HCT116 (cell line): ENCODE results near the gene KIAA1614. TPM values are rescaled to one million over a fixed set of nuclear protein-coding genes. Genes with fewer than 3 reads are reported as not detected.

ENCODE experiments used
- ATAC-seq: fragments of 200-7000 bp; cut with Tn5 transposase; 2 replicates; pipeline ENCODE4 v1.9.1; 2020; ENCODE audit warnings: mild to moderate bottlenecking, moderate library complexity
- BruUV-seq: library from RNA; stranded (reverse); fragments of 400-500 nt; replicated peaks from 2 replicates; lab custom pipeline; 2021; lab: Mats Ljungman, UMichigan
- CTCF ChIA-PET: fragments of 300-600 bp; sonication (Branson Sonifier 250); formaldehyde crosslinking; loops from one replicate; lab custom pipeline; 2021; ENCODE audit warnings: antibody characterized with exemption; lab: Charles Lee
- POLR2A ChIA-PET: fragments of 300-600, 350-600 bp; sonication (Branson Sonifier 250); formaldehyde crosslinking; loops from one replicate; lab custom pipeline; 2021; ENCODE audit warnings: antibody characterized with exemption; lab: Charles Lee
- RAD21 ChIA-PET, 2 experiments: fragments of 300-600 bp; sonication (Branson Sonifier 250); formaldehyde crosslinking; loops; one replicate each; lab custom pipeline; 2023; ENCODE audit warnings: low total read pairs in 2 of 2; ENCODE audit not compliant: uncharacterized antibody in 2 of 2, unreplicated experiment in 2 of 2, low non-redundant PET in 1 of 2; lab: Charles Lee
- DNase-seq: peaks from one replicate; pipeline ENCODE4 v3.0.0-alpha.2; 2010; ENCODE audit warnings: low read depth, low spot score
- H2AFZ ChIP-seq: fragments of 200-600 bp; shearing (Covaris generic), sonication (generic); 2 replicates; pipeline ENCODE4 v1.6.1; 2017; ENCODE audit warnings: low read depth, mixed run types, mixed read lengths, antibody characterized with exemption, low read length; ENCODE audit not compliant: poor library complexity, severe bottlenecking
- H3K27ac ChIP-seq: 2 replicates; pipeline ENCODE4 v1.5.1; 2012; ENCODE audit warnings: low read depth, low read length
- H3K27me3 ChIP-seq: fragments of 200-600 bp; sonication (generic); 2 replicates; pipeline ENCODE4 v1.6.1; 2016; ENCODE audit warnings: mixed run types, low read length, mixed read lengths; ENCODE audit not compliant: insufficient read depth
- H3K36me3 ChIP-seq, 2 experiments: fragments of 200-500 bp in 1 of 2; fragments of 200-600 bp in 1 of 2; sonication (Bioruptor generic) in 1 of 2; sonication (generic) in 1 of 2; 2 replicates each; pipeline versions ENCODE4 v1.5.1 to v1.6.1; 2014 to 2016; ENCODE audit warnings: low read length in 2 of 2, inconsistent platforms in 1 of 2, mixed read lengths in 1 of 2, mixed run types in 1 of 2; ENCODE audit not compliant: insufficient read depth in 2 of 2, control insufficient read depth in 1 of 2
- H3K4me1 ChIP-seq, 2 experiments: fragments of 200-600 bp in 1 of 2; sonication (generic) in 1 of 2; 2 replicates each; pipeline versions ENCODE4 v1.5.1 to v1.6.1; 2012 to 2017; ENCODE audit warnings: low read length in 2 of 2, inconsistent platforms in 1 of 2, mild to moderate bottlenecking in 1 of 2, mixed read lengths in 1 of 2, mixed run types in 1 of 2, moderate library complexity in 1 of 2; ENCODE audit not compliant: insufficient read depth in 2 of 2, control insufficient read depth in 1 of 2
- H3K4me2 ChIP-seq: fragments of 200-600 bp; sonication (generic); 2 replicates; pipeline ENCODE4 v1.6.1; 2017; ENCODE audit warnings: mixed run types, low read length, mixed read lengths
- H3K4me3 ChIP-seq, 2 experiments: fragments of 200-600 bp in 1 of 2; sonication (generic) in 1 of 2; replicated peaks in 1 of 2; 2 replicates each; pipeline ENCODE4 v1.5.1; 2011 to 2016; ENCODE audit warnings: low read length in 2 of 2, control low read depth in 1 of 2, low read depth in 1 of 2, mild to moderate bottlenecking in 1 of 2, mixed read lengths in 1 of 2, mixed run types in 1 of 2
- H3K79me2 ChIP-seq: fragments of 200-600 bp; sonication (generic); 2 replicates; pipeline ENCODE4 v1.6.1; 2017; ENCODE audit warnings: mild to moderate bottlenecking, mixed run types, low read length, moderate library complexity, mixed read lengths; ENCODE audit not compliant: insufficient read depth
- H3K9ac ChIP-seq: fragments of 200-600 bp; sonication (generic); 2 replicates; pipeline ENCODE4 v1.6.1; 2016; ENCODE audit warnings: low read length, mixed read lengths
- H3K9me2 ChIP-seq: fragments of 200-600 bp; sonication (generic), shearing (Covaris generic); 2 replicates; pipeline ENCODE4 v1.6.1; 2017; ENCODE audit warnings: mixed run types, mild to moderate bottlenecking, moderate library complexity; ENCODE audit not compliant: insufficient read depth
- H3K9me3 ChIP-seq, 2 experiments: fragments of 200-500 bp in 1 of 2; fragments of 200-600 bp in 1 of 2; sonication (Bioruptor generic) in 1 of 2; sonication (generic) in 1 of 2; 2 replicates each; pipeline ENCODE4 v1.6.1; 2014 to 2017; ENCODE audit warnings: low read length in 2 of 2, mixed read lengths in 2 of 2, inconsistent platforms in 1 of 2, low read depth in 1 of 2, mild to moderate bottlenecking in 1 of 2, mixed run types in 1 of 2, moderate library complexity in 1 of 2; ENCODE audit not compliant: control insufficient read depth in 1 of 2, insufficient read depth in 1 of 2
- H4K20me1 ChIP-seq: fragments of 200-600 bp; sonication (generic), shearing (Covaris generic); 2 replicates; pipeline ENCODE4 v1.6.1; 2017; ENCODE audit warnings: mixed run types, mild to moderate bottlenecking, moderate library complexity; ENCODE audit not compliant: insufficient read depth
- ATF3 ChIP-seq: IDR thresholded peaks from 2 replicates; pipeline ENCODE4 v1.6.1; 2012
- CBX3 ChIP-seq: IDR thresholded peaks from 2 replicates; pipeline ENCODE4 v1.6.1; 2012; ENCODE audit warnings: low read depth
- CEBPB ChIP-seq: IDR thresholded peaks from 2 replicates; pipeline ENCODE4 v1.6.1; 2012; ENCODE audit warnings: low read depth
- CTCF ChIP-seq, 3 experiments: fragments of 200-600 bp in 1 of 3; sonication (generic) in 1 of 3; IDR thresholded peaks in 2 of 3; conservative IDR thresholded peaks in 1 of 3; 2 replicates each; pipeline ENCODE4 v1.5.1; 2012 to 2017; ENCODE audit warnings: low read depth in 2 of 3, low read length in 2 of 3, antibody characterized with exemption in 1 of 3, borderline replicate concordance in 1 of 3, control low read depth in 1 of 3, mild to moderate bottlenecking in 1 of 3, mixed read lengths in 1 of 3, mixed run types in 1 of 3, moderate library complexity in 1 of 3; ENCODE audit not compliant: insufficient read depth in 1 of 3
- ELF1 ChIP-seq: IDR thresholded peaks from 2 replicates; pipeline ENCODE4 v1.6.1; 2012; ENCODE audit warnings: low read depth, borderline replicate concordance
- EZH2 ChIP-seq: fragments of 200-600 bp; sonication (generic); IDR thresholded peaks from 2 replicates; pipeline ENCODE4 v1.6.1; 2017; ENCODE audit warnings: antibody characterized with exemption, mixed run types
- EZH2phosphoT487 ChIP-seq: fragments of 200-600 bp; IDR thresholded peaks from 2 replicates; pipeline ENCODE4 v1.6.1; 2018; ENCODE audit warnings: antibody characterized with exemption, borderline replicate concordance
- FOSL1 ChIP-seq: IDR thresholded peaks from 2 replicates; pipeline ENCODE4 v1.6.1; 2012; ENCODE audit warnings: low read depth
- JUND ChIP-seq: IDR thresholded peaks from 2 replicates; pipeline ENCODE4 v1.6.1; 2012
- MAX ChIP-seq: IDR thresholded peaks from 2 replicates; pipeline ENCODE4 v1.6.1; 2012
- POLR2A ChIP-seq: IDR thresholded peaks from 2 replicates; pipeline ENCODE4 v1.7.0; 2011; ENCODE audit warnings: borderline replicate concordance; ENCODE audit not compliant: insufficient read depth, insufficient read length; ENCODE audit errors: extremely low read depth
- POLR2AphosphoS5 ChIP-seq: IDR thresholded peaks from 2 replicates; pipeline ENCODE4 v1.6.1; 2011; ENCODE audit warnings: mild to moderate bottlenecking, low read depth, low read length, moderate library complexity
- REST ChIP-seq: IDR thresholded peaks from 2 replicates; pipeline ENCODE4 v1.6.1; 2012; ENCODE audit warnings: low read depth
- SIN3A ChIP-seq: IDR thresholded peaks from 2 replicates; pipeline ENCODE4 v1.6.1; 2012; ENCODE audit warnings: low read depth
- SP1 ChIP-seq: IDR thresholded peaks from 2 replicates; pipeline ENCODE4 v1.6.1; 2012; ENCODE audit warnings: low read depth
- SRF ChIP-seq: IDR thresholded peaks from 2 replicates; pipeline ENCODE4 v1.6.1; 2012; ENCODE audit warnings: low read depth
- TCF7L2 ChIP-seq: IDR thresholded peaks from 2 replicates; pipeline ENCODE4 v1.7.0; 2011; ENCODE audit warnings: borderline replicate concordance, inconsistent platforms; ENCODE audit not compliant: insufficient read depth, insufficient read length; ENCODE audit errors: extremely low read depth
- YY1 ChIP-seq: IDR thresholded peaks from 2 replicates; pipeline ENCODE4 v1.6.1; 2011; ENCODE audit warnings: low read length, low read depth, moderate library complexity, mild to moderate bottlenecking; ENCODE audit not compliant: insufficient replicate concordance; ENCODE audit errors: extremely low read depth
- ZBTB33 ChIP-seq: IDR thresholded peaks from 2 replicates; pipeline ENCODE4 v1.6.1; 2011; ENCODE audit warnings: mild to moderate bottlenecking, low read length, moderate library complexity; ENCODE audit not compliant: insufficient replicate concordance; ENCODE audit errors: extremely low read depth
- ZNF274 ChIP-seq: fragments of 200-500 bp; sonication (Bioruptor generic); IDR thresholded peaks from 2 replicates; pipeline ENCODE4 v1.6.1; 2014; ENCODE audit warnings: mild to moderate bottlenecking, low read depth, low read length, inconsistent platforms
- intact Hi-C: fragments of 100-400 bp; cut with micrococcal nuclease; formaldehyde crosslinking; loops from 2 replicates; pipeline ENCODE4 v1.10.0; 2022
- total RNA-seq: library from RNA; stranded (reverse); gene quantifications from one replicate; pipeline ENCODE4 v1.2.1, GENCODE V29; 2021; ENCODE audit not compliant: unreplicated experiment

Gene KIAA1614
- total RNA-seq, 1 experiment from 2014 or later = 0.25 TPM

GRCh38 chr1:180915426-180915965 is 2.8 kb downstream of the KIAA1614 start:
- Histone ChIP-seq H3K27ac (no peak overlapping the region), H3K4me3 (no peak overlapping the region), H3K4me1 (no peaks in the 10 kb centered on the region), H3K9me2 (no peaks in the 10 kb centered on the region), H3K9me3 (no peaks in the 10 kb centered on the region), H2AFZ (no peak overlapping the region), H3K27me3 (no peaks in the 10 kb centered on the region), H3K79me2 (no peaks in the 10 kb centered on the region), H4K20me1 (no peaks in the 10 kb centered on the region), H3K4me2 (no peak overlapping the region), H3K9ac (no peak overlapping the region), H3K36me3 (no peaks in the 10 kb centered on the region)
- intact Hi-C loops = no loop called here
- ChIA-PET RAD21 (no interaction called here), POLR2A (no interaction called here), CTCF (no interaction called here)
- DNase-seq (no peak), ATAC-seq (no peak)
- BruUV-seq = no TSS peak
- TF ChIP-seq REST = no peak
- TF ChIP-seq JUND = no peak
- TF ChIP-seq SRF = no peak
- no peak for TF ChIP-seq ZNF274
- TF ChIP-seq CTCF (IDR thresholded peaks at IDR 0.05 in 2 of 3, conservative IDR thresholded peaks at IDR 0.05 in 1 of 3; ENCODE audit: borderline replicate concordance in 1 of 3, insufficient read depth in 1 of 3, low read depth in 2 of 3, low read length in 2 of 3) = no peak
- no peak for TF ChIP-seq SIN3A
- TF ChIP-seq SP1 = no peak
- no peak for TF ChIP-seq EZH2
- TF ChIP-seq EZH2phosphoT487 = no peak
- no peak for TF ChIP-seq ATF3
- no peak for TF ChIP-seq CEBPB
- no peak for TF ChIP-seq ELF1
- no peak for TF ChIP-seq CBX3
- TF ChIP-seq MAX = no peak
- no peak for TF ChIP-seq TCF7L2
- no peak for TF ChIP-seq ZBTB33
- no peak for TF ChIP-seq FOSL1
- no peak for TF ChIP-seq POLR2AphosphoS5
- no peak for TF ChIP-seq POLR2A
- TF ChIP-seq YY1 = no peak
